ENCODE results near the gene DLG4.
A peak's percentile ranks its signal among the peaks of the same experiment; 100 is the strongest.

DLG4 gene

DNA sequence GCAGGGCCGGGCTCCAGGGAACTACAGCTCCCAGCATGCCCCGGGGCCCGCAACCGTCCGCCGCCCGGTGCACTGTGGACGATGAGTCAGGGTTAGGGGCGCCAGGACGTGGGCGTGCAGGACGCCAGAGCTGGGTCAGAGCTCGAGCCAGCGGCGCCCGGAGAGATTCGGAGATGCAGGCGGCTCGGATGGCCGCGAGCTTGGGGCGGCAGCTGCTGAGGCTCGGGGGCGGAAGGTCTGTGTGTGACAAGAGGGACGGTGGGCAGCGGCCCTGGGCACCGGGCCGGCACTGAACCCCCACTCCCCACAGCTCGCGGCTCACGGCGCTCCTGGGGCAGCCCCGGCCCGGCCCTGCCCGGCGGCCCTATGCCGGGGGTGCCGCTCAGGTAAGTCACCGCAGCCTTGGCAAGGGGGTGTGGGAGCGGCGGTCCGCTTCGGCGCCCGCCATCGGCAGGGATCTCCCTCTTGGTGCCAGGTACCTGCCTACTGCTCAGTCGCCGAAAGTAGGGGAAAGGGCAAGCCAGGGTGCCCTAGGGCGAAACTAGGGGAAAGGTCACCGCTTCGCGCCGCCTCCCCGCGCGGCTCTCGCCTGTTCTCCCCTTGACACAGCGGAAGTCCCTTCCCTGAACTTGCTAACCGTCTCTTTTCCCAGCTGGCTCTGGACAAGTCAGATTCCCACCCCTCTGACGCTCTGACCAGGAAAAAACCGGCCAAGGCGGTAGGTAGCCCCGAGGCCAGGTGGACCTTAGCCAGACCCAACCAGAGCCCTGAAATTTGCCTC, at the start of gene DLG4, which contains the start of gene ACADVL:
DLG4 (minus strand) TSS at position 25 of the 781 bp plus-strand sequence.
ACADVL (plus strand) TSS at position 127 of the 781 bp plus-strand sequence; CDS start at position 174, 47 bp downstream.
- DNase-seq (ENCODE audit: low read depth in 2 of 2, low spot score in 1 of 2) = peak; percentile 55 to 71

DNA sequence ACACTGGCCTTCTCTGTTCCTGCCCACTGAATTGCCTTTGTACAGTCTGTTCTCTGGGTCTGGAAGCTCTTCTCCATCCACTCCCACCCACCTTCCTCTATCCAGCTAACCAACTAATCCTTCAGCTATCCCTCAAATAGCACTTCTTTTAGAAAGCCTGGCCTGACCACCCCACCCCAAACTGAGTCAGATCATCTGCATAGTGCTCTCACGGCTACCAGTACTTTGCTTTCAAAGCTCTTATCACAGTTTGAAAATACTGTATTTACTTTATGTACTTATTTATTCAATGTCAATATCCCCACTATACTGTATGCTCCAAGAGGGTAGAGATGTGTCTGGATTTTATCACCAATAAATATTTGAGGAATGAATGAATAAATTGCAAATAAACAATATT, 47.1 kb upstream of the DLG4 start:
- DNase-seq (ENCODE audit: low read depth in 2 of 2, low spot score in 1 of 2) = no peak

DNA sequence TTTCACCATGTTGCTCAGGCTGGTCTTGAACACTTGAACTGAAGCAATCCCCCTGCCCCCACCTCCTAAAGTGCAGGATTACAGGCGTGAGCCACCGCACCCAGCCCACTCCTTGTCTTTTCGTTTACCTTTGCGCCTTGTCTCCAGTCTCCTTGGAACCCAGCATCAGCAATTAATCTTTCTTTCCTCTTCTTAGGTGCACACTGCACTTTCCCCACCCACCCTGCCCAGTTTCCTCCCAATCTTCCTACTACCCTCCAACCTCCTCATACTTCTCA, 44.1 kb upstream of the DLG4 start:
- no peak for DNase-seq (ENCODE audit: low read depth in 2 of 2, low spot score in 1 of 2)

- DNase-seq (ENCODE audit: low read depth in 2 of 2, low spot score in 1 of 2) = no peak
Observed at GRCh38 chr17:7262935-7263800, 43.5 kb upstream of the DLG4 start.

- DNase-seq (ENCODE audit: low read depth in 2 of 2, low spot score in 1 of 2) = no peak
Observed at GRCh38 chr17:7262192-7262934, 42.7 kb upstream of the DLG4 start, which contains the start of gene CLDN7. Gene CLDN7 (minus strand): TSS chr17:7262478. CDS start chr17:7262043, 435 bp downstream.

- peak in 1 of 2 donors; percentile 35 for DNase-seq (ENCODE audit: low read depth in 2 of 2, low spot score in 1 of 2)
Observed at GRCh38 chr17:7261379-7262191, 41.9 kb upstream of the DLG4 start.

DNA sequence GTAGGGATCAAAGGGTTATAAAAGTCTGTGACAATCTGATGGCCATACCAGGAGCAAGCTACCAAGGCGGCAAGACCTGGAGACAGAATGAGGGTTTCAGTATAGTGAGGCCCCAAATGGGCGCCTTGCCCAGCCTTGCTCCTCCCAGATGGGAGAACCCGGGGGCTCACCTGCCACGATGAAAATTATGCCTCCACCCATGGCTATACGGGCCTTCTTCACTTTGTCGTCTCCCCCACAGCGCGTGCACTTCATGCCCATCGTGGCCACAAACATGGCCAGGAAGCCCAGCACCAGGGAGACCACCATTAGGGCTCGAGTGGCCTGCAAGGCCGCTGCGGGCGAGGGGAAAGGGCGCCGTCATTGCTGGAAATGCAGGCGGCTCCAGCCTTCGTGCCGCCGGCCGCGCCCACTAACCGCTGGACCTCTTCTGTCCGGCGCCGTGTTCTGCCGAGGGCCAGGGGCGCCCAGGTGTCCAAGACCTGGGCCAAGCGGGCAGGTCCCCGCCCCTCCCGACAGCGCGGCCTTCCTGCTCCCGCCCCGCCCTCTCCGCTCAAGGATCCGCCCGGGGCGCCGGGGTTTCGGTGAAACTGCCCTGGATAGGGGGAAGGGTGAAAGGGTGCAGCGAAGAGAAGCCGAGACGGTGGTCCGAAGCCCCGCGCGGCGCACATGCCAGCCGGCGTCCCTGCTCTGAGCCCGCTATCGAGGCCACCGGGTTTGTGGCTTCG, 41.2 kb upstream of the DLG4 start:
- DNase-seq (ENCODE audit: low read depth in 2 of 2, low spot score in 1 of 2) = no peak

GRCh38 chr17:7260151-7260550, 40.5 kb upstream of the DLG4 start:
- DNase-seq (ENCODE audit: low read depth in 2 of 2, low spot score in 1 of 2) = no peak

- DNase-seq (ENCODE audit: low read depth in 2 of 2, low spot score in 1 of 2) = no peak
Observed at GRCh38 chr17:7259555-7259889, 39.9 kb upstream of the DLG4 start.

GRCh38 chr17:7258731-7259554, 39.3 kb upstream of the DLG4 start:
- no peak for DNase-seq (ENCODE audit: low read depth in 2 of 2, low spot score in 1 of 2)

DNA sequence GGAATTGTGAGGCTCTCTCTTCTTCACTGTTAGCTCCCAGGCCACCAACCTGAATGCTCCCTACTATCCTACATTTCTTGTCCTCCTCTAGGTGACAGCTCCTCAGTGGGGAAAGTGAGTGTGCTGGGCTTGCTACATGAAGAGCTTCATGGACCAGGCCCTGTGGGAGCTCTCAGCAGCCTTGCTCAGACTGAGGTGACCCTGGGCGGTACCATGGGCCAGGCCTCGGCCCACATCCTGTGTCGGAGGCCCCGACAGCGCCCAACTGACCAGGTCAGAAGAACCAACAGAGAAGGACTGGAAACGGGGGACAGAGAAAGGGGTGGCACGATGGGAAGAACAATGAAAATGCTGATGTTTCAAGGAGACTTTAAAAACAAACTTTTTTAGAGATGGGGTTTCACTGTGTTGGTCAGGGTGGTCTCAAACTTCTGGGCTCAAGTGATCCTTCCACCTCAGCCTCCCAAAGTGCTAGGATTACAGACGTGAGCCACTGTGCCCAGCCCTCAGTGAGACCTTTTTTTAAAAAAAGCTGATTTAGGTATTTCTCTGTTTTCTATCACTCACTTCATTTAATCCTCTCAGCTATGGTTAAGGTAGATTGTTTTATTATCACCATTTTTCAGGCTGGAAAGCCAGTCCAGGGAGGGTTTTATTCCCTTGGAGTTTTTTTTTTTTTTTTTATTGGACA, 37.3 kb upstream of the DLG4 start:
- no peak for DNase-seq (ENCODE audit: low read depth in 2 of 2, low spot score in 1 of 2)

DNA sequence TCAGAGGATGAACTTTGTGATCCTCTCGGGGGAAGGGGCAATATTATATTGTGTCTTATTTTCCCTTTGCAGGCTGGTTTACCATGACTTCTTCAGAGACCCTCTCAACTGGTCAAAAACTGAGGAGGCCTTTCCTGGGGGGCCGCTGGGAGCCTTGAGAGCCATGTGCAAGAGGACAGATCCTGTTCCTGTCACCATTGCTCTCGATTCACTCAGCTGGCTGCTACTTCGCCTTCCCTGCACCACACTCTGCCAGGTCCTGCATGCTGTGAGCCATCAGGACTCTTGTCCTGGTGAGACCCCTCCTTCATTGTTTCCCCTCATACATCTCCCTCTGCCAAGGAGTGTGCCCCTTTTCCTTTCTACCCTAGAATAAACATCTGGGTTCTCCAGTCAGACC, 34.9 kb upstream of the DLG4 start:
- no peak for DNase-seq (ENCODE audit: low read depth in 2 of 2, low spot score in 1 of 2)

DNA sequence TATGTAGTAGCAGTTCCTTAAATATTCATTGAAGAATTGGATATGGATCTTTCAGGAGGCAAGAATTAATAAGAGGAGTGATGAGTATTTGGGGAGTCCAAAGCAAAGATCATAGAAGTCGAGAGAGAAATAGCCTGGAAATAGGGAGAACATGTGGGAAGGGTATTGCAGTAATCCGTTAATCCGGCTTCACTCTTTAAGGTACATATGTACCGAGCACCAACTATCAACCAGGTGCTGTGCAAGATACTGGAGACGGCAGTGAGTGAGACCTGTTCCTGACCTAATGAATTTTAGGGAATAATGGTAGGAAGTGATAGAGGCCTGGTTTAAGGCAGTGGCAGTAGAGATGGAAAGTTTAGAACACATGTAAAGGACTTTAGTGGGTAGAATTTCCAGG, 33.4 kb upstream of the DLG4 start:
- DNase-seq (ENCODE audit: low read depth in 2 of 2, low spot score in 1 of 2) = no peak

GRCh38 chr17:7252176-7253043, 32.8 kb upstream of the DLG4 start, which contains the start of gene ELP5:
Gene ELP5 (plus strand): TSS chr17:7252215. CDS start chr17:7252551, 336 bp downstream.
- peak; percentile 68 to 73 for DNase-seq (ENCODE audit: low read depth in 2 of 2, low spot score in 1 of 2)

- peak; percentile 97 to 99 for DNase-seq (ENCODE audit: low read depth in 2 of 2, low spot score in 1 of 2)
Observed at GRCh38 chr17:7251661-7252175, 32.1 kb upstream of the DLG4 start, which contains the start of gene CTDNEP1. Gene CTDNEP1 (minus strand): TSS chr17:7251734. CDS start chr17:7251296, 438 bp downstream.

DNA sequence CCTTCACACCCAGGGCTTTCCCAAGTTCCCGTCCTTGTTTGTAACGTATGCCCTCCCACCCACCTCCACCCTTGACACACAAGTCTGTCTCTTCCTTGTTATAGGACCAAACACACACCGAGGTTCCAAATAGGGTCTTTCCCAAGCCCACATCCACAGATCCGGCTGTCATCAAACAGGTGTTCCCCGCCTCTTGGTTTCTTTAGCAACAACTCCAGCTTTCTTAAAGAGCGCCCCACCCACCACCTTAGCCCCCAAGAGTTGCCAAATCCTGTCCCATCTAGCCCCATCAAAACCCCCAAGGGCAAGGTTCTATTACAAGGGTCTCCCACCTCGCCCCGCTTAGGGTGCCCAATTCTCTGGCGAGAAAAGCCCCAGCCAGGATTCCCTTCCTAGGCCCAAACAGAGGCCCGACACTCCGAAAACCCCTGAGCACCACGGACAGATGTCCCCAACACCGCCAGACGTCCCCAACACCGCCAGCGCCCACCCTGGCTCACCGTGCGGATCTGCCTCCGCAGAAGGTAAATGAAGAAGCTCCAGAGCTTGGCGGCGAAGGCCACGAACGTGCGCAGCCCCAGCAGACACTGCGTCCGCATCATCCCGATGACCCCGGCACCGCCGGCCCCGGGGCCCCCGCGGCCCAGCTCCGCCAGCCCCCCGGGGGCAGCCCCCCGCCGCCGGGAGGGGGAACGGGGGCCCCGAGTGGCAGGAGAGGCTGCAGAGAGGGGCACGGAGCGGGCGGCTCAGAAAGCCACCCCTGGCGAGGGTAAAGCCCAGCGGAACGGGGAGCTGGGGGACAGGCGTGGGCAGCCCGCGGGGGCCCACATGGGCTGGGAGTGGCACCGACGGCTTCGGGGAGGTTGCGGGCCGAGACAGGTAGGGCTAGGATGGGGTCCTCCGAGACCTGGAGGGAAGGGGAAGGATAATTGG, 31.3 kb upstream of the DLG4 start:
- DNase-seq (ENCODE audit: low read depth in 2 of 2, low spot score in 1 of 2) = no peak
